Nephron (organoid): ENCODE results near the gene ILDR1.
"Not testable (repeated sequence)": the region's sequence is repeated elsewhere in the genome, so short reads cannot be mapped to it uniquely, and the experiment has no call there.

ENCODE experiments used
- H3K27ac Mint-ChIP-seq, 3 experiments: 2 replicates each; pipeline ENCODE4 v1.8.0; 2020; ENCODE audit warnings: mixed read lengths in 3 of 3, mild to moderate bottlenecking in 2 of 3, moderate library complexity in 1 of 3
- H3K27me3 Mint-ChIP-seq: 2 replicates; pipeline ENCODE4 v1.8.0; 2021; ENCODE audit warnings: low read depth, mild to moderate bottlenecking, moderate library complexity, mixed read lengths
- H3K36me3 Mint-ChIP-seq: 2 replicates; pipeline ENCODE4 v1.8.0; 2020; ENCODE audit warnings: low read depth, mixed read lengths
- H3K4me1 Mint-ChIP-seq: 2 replicates; pipeline ENCODE4 v1.8.0; 2020; ENCODE audit warnings: mixed read lengths
- H3K4me3 Mint-ChIP-seq, 3 experiments: 2 replicates each; pipeline ENCODE4 v1.8.0; 2020; ENCODE audit warnings: mild to moderate bottlenecking in 3 of 3, mixed read lengths in 3 of 3, moderate library complexity in 2 of 3
- H3K9me3 Mint-ChIP-seq: 2 replicates; pipeline ENCODE4 v1.8.0; 2020; ENCODE audit warnings: mixed read lengths
- CTCF ChIP-seq, 3 experiments: fragments of 200-600 bp; sonication (generic); IDR thresholded peaks; one replicate each; pipeline ENCODE4 v1.5.0; 2021; ENCODE audit warnings: antibody characterized with exemption in 3 of 3; ENCODE audit not compliant: unreplicated experiment in 3 of 3

ILDR1 gene

DNA sequence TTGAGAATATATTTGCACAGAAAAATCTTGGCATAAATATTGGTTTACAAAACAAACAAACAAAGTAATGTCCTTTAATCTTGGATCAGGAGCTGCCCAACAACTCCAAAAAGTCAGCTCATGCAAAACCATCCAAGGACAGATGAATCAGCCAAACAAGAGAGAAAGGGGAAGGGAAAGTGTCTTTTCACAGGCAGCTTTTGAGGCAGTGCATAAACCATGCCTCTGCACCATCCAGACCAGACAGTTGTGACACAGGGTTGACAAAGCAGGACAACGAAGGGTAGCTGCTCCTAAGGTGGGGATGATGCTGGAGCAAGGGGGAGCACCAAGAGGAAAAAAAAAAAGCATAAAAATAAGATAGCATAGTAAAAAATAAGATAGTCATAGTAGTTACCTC, 41.9 kb upstream of the ILDR1 start:
- Mint-ChIP-seq H3K9me3 (no peaks in the 10 kb centered on the region), H3K4me3 (no peak overlapping the region), H3K36me3 (no peaks in the 10 kb centered on the region), H3K27me3 (no peaks in the 10 kb centered on the region), H3K4me1 (no peaks in the 10 kb centered on the region), H3K27ac (no peak overlapping the region)
- TF ChIP-seq CTCF (IDR thresholded peaks at IDR 0.05; ENCODE audit: unreplicated experiment in 3 of 3): no peak

DNA sequence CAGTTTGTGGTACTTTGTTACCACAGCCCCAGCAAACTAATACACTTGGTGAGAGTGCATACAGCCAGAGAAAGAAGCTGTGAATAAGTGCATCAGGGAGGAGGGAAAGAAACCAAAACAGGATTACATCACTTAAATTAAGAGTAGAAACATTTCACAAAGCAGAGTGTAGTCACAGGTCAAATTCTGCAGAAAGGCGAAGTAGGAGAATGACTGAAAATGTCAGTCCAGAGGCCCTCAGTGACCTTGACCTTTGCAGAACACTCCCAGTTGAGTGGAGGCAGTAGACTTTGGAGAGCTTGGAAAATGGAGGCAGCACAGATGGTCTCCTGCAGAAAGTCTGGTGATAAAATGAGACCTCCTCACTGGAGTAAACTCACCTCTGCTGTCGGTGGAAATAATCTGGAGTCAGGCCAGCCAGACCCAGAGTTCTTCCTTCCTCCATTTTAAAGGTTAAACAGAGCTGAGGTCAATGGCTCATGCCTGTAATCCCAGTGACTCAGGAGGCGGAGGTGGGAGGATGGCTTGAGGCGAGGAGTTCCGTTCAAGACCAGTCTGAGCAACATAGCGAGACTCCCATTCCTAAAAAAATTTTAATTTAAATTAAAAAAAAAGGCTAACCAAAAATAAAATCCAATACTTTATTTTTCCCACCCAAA, 38.1 kb upstream of the ILDR1 start:
- Mint-ChIP-seq H3K27me3 (peaks cover 3% of the 10 kb centered on the region), H3K36me3 (no peaks in the 10 kb centered on the region), H3K9me3 (no peaks in the 10 kb centered on the region), H3K4me3 (no peak overlapping the region), H3K27ac (no peak overlapping the region), H3K4me1 (no peaks in the 10 kb centered on the region)
- no peak for TF ChIP-seq CTCF (IDR thresholded peaks at IDR 0.05; ENCODE audit: unreplicated experiment in 3 of 3)

DNA sequence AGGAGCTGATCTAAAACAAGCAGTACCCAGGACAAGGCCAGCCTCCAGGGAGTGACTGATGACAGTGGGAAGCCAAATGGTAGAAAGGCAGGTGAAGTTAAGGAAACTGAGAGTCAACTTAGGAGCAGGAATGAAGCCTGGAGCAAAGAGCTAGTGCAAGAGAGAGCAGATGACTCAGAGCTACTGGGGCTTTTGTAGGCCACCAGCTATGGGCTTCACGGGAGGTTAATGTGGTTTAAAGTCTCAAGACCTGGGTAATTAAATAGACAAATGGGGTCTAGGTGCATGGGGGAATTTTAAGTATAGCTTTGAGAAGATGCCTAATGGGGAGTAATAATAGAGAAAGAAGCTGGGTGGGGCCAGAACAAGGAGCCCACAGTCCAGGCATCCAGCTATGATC, 36.2 kb upstream of the ILDR1 start:
- Mint-ChIP-seq H3K27ac (no peak overlapping the region), H3K27me3 (peaks cover 3% of the 10 kb centered on the region), H3K36me3 (no peaks in the 10 kb centered on the region), H3K4me3 (no peak overlapping the region), H3K9me3 (no peaks in the 10 kb centered on the region), H3K4me1 (no peaks in the 10 kb centered on the region)
- TF ChIP-seq CTCF (IDR thresholded peaks at IDR 0.05; ENCODE audit: unreplicated experiment in 3 of 3): no peak

GRCh38 chr3:122057671-122058070, 35.6 kb upstream of the ILDR1 start:
- no peak overlapping the region for H3K27ac Mint-ChIP-seq
- no peak overlapping the region for H3K4me3 Mint-ChIP-seq
- no peaks in the 10 kb centered on the region for H3K36me3 Mint-ChIP-seq
- no peak for TF ChIP-seq CTCF (IDR thresholded peaks at IDR 0.05; ENCODE audit: unreplicated experiment in 3 of 3)
- no peaks in the 10 kb centered on the region for H3K9me3 Mint-ChIP-seq
- H3K27me3 Mint-ChIP-seq: peaks cover 3% of the 10 kb centered on the region
- no peaks in the 10 kb centered on the region for H3K4me1 Mint-ChIP-seq

DNA sequence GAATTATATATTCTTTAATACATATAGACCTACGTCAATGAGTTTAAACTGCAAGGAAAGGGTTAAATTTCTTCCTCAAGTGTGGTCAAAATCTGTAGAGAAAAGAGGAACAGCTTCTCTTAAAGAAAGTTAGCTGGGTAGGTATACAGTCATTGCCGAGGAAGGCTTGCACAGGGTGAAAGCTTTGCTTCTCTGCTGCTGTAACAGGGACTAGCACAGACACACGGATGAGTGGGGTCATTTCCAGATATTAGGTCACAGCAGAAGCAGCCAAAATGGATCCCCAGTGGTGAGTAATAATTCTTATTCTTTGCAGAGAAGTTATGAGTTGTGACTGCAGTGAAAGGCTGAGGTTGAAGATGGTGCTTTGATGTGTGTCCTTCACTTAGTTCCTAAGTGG, 33.2 kb upstream of the ILDR1 start, which contains the start of gene CD86:
CD86 (plus strand) TSS at position 148 of the 400 bp plus-strand sequence; CDS start at position 276, 128 bp downstream.
- no peaks in the 10 kb centered on the region for H3K36me3 Mint-ChIP-seq
- peaks cover 3% of the 10 kb centered on the region for H3K27me3 Mint-ChIP-seq
- no peak within 1 kb of the TSS for H3K27ac Mint-ChIP-seq
- no peaks in the 10 kb centered on the region for H3K9me3 Mint-ChIP-seq
- no peak within 1 kb of the TSS for H3K4me3 Mint-ChIP-seq
- no peak for TF ChIP-seq CTCF (IDR thresholded peaks at IDR 0.05; ENCODE audit: unreplicated experiment in 3 of 3)
- H3K4me1 Mint-ChIP-seq: no peaks in the 10 kb centered on the region

DNA sequence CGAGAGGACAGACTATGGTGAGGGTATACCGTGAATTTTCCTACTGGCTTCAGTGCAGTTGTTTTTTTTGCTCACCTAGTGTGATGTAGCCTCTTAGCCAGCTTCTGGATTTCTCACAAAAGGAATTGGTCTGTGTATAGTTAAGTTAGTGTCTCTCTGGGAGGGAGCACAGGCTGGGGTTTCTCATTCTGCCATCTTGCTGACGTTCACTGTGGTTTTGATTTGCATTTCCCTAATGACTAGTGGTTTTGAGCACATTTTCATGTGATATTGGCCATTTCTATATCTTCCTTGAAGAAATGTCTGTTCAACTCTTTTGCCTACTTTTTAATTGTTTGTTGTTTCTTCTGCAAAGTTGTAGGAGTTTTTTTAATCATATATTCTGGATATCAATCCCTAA, 30.9 kb upstream of the ILDR1 start:
- Mint-ChIP-seq H3K36me3 (no peaks in the 10 kb centered on the region), H3K9me3 (peaks cover 9% of the 10 kb centered on the region), H3K4me1 (no peaks in the 10 kb centered on the region), H3K27me3 (no peaks in the 10 kb centered on the region), H3K27ac (no peak overlapping the region), H3K4me3 (no peak overlapping the region)
- TF ChIP-seq CTCF (IDR thresholded peaks at IDR 0.05; ENCODE audit: unreplicated experiment in 3 of 3): no peak

- not testable (repeated sequence) for H3K36me3 Mint-ChIP-seq, H3K4me1 Mint-ChIP-seq, H3K4me3 Mint-ChIP-seq, H3K27ac Mint-ChIP-seq, H3K27me3 Mint-ChIP-seq
- H3K9me3 Mint-ChIP-seq: peaks cover 12% of the 10 kb centered on the region
Measured at GRCh38 chr3:122047773-122048172, 25.7 kb upstream of the ILDR1 start.

GRCh38 chr3:122047296-122047695, 25.2 kb upstream of the ILDR1 start:
- H3K9me3 Mint-ChIP-seq: peaks cover 12% of the 10 kb centered on the region
- H3K36me3 Mint-ChIP-seq, H3K27me3 Mint-ChIP-seq, H3K27ac Mint-ChIP-seq, H3K4me1 Mint-ChIP-seq, H3K4me3 Mint-ChIP-seq: not testable (repeated sequence)
